ENCODE results near the gene FRY.

GRCh38 chr13:32228330-32229041, 196.9 kb downstream of the FRY start:
- TF ChIP-seq CTCF (IDR thresholded peaks at IDR 0.05 in 8 of 11, conservative IDR thresholded peaks at IDR 0.05 in 3 of 11), result no peak
- TF ChIP-seq POLR2AphosphoS5 (IDR thresholded peaks at IDR 0.05), result no peak
